ENCODE data around the gene GFRAL.
"Not testable (repeated sequence)": the region's sequence is repeated elsewhere in the genome, so short reads cannot be mapped to it uniquely, and the experiment has no call there.

GRCh38 chr6:55297214-55297613, 30.1 kb upstream of the GFRAL start:
- TF ChIP-seq CTCF, POLR2A (IDR thresholded peaks at IDR 0.05): not testable (repeated sequence)

Measured in esophagus squamous epithelium (tissue), 4 donors.